Measurements from ENCODE around the gene DEFB132. TPM values are rescaled to one million over a fixed set of nuclear protein-coding genes. Genes with fewer than 3 reads are reported as not detected.
A peak's percentile ranks its signal among the peaks of the same experiment; 100 is the strongest.

The DEFB132 gene
- total RNA-seq, 4 donors from 2014 or later, result not detected

DNA sequence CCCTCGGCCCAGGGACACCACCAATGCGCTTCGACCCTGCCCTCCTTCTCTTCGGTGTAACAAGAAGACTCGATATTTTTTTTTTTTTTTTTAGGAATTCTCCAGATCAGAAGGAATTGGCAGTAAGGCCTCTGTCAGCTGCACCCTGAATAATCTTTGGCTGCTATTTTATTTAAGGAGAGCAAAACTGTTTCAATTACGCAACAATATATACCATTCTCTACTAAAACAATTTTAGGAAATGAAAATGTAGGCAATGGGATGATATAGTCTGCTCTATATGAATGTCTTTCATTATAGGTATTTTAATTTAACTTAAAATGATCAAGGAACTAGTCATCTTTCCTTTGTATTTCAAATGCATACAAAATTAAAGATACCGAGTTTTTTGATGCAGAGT is 53.1 kb downstream of the DEFB132 start:
- DNase-seq (no peak), ATAC-seq (no peak)
- TF ChIP-seq CTCF (IDR thresholded peaks at IDR 0.05 in 4 of 5, conservative IDR thresholded peaks at IDR 0.05 in 1 of 5) (no peak), POLR2A (IDR thresholded peaks at IDR 0.05) (no peak)
- in situ Hi-C loops (cut with MboI; ENCODE audit: low sequenced_read_pairs in 4 of 4), result no loop called here
- peaks cover 5 to 10% of the 10 kb centered on the region in 2 donors for H3K4me1 ChIP-seq
- H3K9me3 ChIP-seq, result no peaks in the 10 kb centered on the region
- H3K36me3 ChIP-seq, result no peaks in the 10 kb centered on the region
- no peaks in the 10 kb centered on the region for H3K27me3 ChIP-seq
- peak overlapping the region in 2 of 4 donors; percentile 2 to 7 for H3K27ac ChIP-seq
- intact Hi-C loops (cut with DNase I; ENCODE audit: low total_unique reads), result loop anchor here (1.0 kb wide), 1 partner anchor 13 kb away; the partner anchor contains the start of gene ZCCHC3
- H3K4me3 ChIP-seq, result peak overlapping the region; percentile 47 to 54 (median 51)

Other genes with a start within 250 kb of the DEFB132 start
- gene DEFB125, start 170.1 kb upstream of the DEFB132 start, total RNA-seq, result not detected
- not detected for gene DEFB126, start 115.1 kb upstream of the DEFB132 start, total RNA-seq
- not detected for gene DEFB127, start 100.3 kb upstream of the DEFB132 start, total RNA-seq
- not detected for gene DEFB128, start 68.0 kb upstream of the DEFB132 start, total RNA-seq
- not detected for gene DEFB129, start 30.5 kb upstream of the DEFB132 start, total RNA-seq
- 1 to 10 TPM in 1 of 4 donors, under 1 TPM in 2, not detected in 1; 0.19 to 1.5 (median 0.58) TPM for gene C20orf96, start 33.0 kb downstream of the DEFB132 start, total RNA-seq
- 1 to 10 TPM; 6.7 to 9.4 (median 7.9) TPM for gene ZCCHC3, start 39.8 kb downstream of the DEFB132 start, total RNA-seq
- gene SOX12, start 67.8 kb downstream of the DEFB132 start, total RNA-seq, result 1 to 10 TPM in 1 of 4 donors, under 1 TPM in 3; 0.15 to 1.4 (median 0.65) TPM
- gene NRSN2, start 89.4 kb downstream of the DEFB132 start, total RNA-seq, result 1 to 10 TPM; 1.3 to 4.7 (median 2.2) TPM
- gene TRIB3, start 123.0 kb downstream of the DEFB132 start, total RNA-seq, result 1 to 10 TPM in 2 of 4 donors, under 1 TPM in 1, not detected in 1; 0.58 to 3.0 (median 2.4) TPM
- gene RBCK1, start 150.6 kb downstream of the DEFB132 start, total RNA-seq, result 10 to 100 TPM; 38.6 to 76.5 (median 62.6) TPM
- gene TBC1D20, start 204.8 kb downstream of the DEFB132 start, total RNA-seq, result 10 to 100 TPM; 28.9 to 39.0 (median 34.0) TPM

Data from gastrocnemius medialis (tissue), 4 donors.